Urinary bladder (tissue), 4 donors: ENCODE data around the gene NR4A3. TPM values are rescaled to one million over a fixed set of nuclear protein-coding genes. Genes with fewer than 3 reads are reported as not detected.
A peak's percentile ranks its signal among the peaks of the same experiment; 100 is the strongest.

Experiments
- DNase-seq: peaks from one replicate; pipeline ENCODE4 v3.0.0-alpha.2; 2015; ENCODE audit errors: extremely low spot score
- H3K27ac ChIP-seq: one replicate; pipeline ENCODE4 v1.5.1; 2013; ENCODE audit warnings: low read depth, mild to moderate bottlenecking, moderate library complexity
- H3K36me3 ChIP-seq: one replicate; pipeline ENCODE4 v1.6.1; 2013; ENCODE audit warnings: mild to moderate bottlenecking, moderate library complexity; ENCODE audit not compliant: insufficient read depth
- H3K4me1 ChIP-seq: one replicate; pipeline ENCODE4 v1.6.1; 2013; ENCODE audit warnings: mild to moderate bottlenecking, moderate library complexity; ENCODE audit not compliant: insufficient read depth
- H3K4me3 ChIP-seq: one replicate; pipeline ENCODE4 v1.5.1; 2013; ENCODE audit warnings: low read depth, low read length
- WGBS: extraction: QIAGEN DNeasy Blood & Tissue Kit; methylation state at CpG from one replicate; pipeline ENCODE4 v1.1.7; 2013; 5-methylcytosine and 5-hydroxymethylcytosine counted together
- polyA plus RNA-seq: library from polyadenylated mRNA; stranded (reverse); fragments of 200-250 nt; gene quantifications from one replicate; pipeline ENCODE4 v1.2.3, GENCODE V29; 2013
- total RNA-seq: library from RNA; depleted of rRNA; stranded (reverse); fragments of >200 nt; gene quantifications from one replicate; pipeline ENCODE4 v1.2.3, GENCODE V29; 2014
- donor health status: healthy with polysubstance abuse.
- donor health status: healthy.

NR4A3 gene
- total and polyA plus RNA-seq, 2 donors, result 4.7 to 4.8 TPM

DNA sequence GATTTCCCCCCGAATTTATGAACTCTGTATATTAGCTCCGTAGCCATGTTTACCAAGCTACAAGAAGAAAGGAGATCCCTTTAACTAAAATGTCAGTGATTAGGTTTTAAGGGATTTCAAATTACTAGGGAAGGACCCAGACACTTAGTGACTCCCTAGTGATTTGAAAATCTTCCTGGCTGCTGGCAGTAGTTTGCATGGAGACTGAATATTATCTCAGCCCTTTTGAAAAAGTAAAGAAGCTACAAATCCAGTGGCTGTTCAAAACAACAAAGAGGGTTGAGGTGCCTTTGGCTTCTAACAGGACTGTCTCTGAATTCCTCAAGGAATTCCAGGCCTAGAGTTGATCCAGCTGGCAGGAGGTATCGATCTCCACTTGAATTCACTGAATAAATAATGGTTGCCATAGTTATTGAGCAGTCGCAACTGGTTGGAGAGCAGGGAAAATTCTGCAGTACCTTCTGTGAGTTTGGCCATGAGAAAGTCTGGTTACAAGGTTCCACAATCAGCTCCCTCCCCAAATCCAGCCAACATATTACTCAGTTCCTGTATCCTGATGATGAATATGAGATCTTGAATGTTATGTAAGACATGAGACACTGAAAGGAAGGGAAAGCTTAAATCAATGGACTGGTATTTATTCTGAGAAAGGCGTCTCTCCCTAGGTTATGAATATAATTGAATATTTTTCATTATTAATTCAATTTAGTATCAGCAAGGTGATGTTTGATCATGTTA lies 37.7 kb downstream of the NR4A3 start:
- Histone ChIP-seq H3K36me3 (no peaks in the 10 kb centered on the region), H3K4me1 (no peaks in the 10 kb centered on the region), H3K27ac (no peak overlapping the region), H3K4me3 (no peak overlapping the region)
- WGBS, result 61% methylated on average over 5 of the region's 5 CpGs
- no peak for DNase-seq

DNA sequence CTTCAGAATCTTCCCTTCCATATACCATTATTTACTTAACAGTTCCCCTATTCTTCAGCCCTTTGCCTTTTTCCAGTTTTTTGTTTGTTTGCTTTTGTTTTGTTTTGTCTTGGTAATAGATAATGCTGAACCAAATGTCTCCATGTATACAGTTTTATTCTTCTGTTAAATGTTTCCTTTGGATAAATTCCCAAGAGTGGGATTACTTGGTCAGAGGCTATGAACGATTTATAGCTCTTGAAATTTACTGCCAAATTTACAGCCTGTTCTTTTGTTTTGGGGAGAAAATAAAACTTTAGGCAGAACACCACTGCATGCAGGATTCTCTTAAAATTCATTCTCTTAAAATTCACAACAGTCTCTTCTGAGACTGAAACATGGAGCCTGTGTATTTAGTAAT lies 38.6 kb downstream of the NR4A3 start:
- Histone ChIP-seq H3K27ac (no peak overlapping the region), H3K36me3 (no peaks in the 10 kb centered on the region), H3K4me1 (no peaks in the 10 kb centered on the region), H3K4me3 (no peak overlapping the region)
- DNase-seq, result peak; percentile 54
- WGBS, result 21% methylated on average over 1 of the region's 1 CpG

DNA sequence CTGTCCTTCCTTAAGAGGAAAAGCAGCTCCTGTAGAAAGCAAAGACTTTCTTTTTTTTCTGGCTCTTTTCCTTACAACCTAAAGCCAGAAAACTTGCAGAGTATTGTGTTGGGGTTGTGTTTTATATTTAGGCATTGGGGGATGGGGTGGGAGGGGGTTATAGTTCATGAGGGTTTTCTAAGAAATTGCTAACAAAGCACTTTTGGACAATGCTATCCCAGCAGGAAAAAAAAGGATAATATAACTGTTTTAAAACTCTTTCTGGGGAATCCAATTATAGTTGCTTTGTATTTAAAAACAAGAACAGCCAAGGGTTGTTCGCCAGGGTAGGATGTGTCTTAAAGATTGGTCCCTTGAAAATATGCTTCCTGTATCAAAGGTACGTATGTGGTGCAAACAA lies 42.3 kb downstream of the NR4A3 start:
- DNase-seq, result no peak
- H3K4me3 ChIP-seq, result no peak overlapping the region
- no peak overlapping the region for H3K27ac ChIP-seq
- no peaks in the 10 kb centered on the region for H3K36me3 ChIP-seq
- H3K4me1 ChIP-seq, result no peaks in the 10 kb centered on the region
- 89% methylated on average over 2 of the region's 2 CpGs for WGBS

DNA sequence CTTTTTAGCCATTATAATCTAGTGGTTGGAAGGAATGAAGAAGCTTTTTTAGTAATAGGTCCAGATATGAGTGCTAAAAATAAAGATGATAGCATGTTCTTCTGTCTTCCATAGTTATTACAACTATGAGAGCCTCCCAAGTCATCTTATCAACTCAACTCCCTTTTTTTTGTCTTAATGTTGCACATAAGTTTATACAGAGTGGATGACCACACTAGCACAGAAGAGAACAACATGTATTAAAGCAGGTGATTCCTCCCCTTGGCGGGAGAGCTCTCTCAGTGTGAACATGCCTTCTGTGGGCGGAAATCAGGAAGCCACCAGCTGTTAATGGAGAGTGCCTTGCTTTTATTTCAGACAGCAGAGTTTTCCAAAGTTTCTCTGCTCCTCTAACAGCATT lies 44.7 kb downstream of the NR4A3 start:
- Histone ChIP-seq H3K36me3 (no peaks in the 10 kb centered on the region), H3K4me3 (no peak overlapping the region), H3K27ac (no peak overlapping the region), H3K4me1 (no peaks in the 10 kb centered on the region)
- 77% methylated on average over 2 of the region's 2 CpGs for WGBS
- no peak for DNase-seq

DNA sequence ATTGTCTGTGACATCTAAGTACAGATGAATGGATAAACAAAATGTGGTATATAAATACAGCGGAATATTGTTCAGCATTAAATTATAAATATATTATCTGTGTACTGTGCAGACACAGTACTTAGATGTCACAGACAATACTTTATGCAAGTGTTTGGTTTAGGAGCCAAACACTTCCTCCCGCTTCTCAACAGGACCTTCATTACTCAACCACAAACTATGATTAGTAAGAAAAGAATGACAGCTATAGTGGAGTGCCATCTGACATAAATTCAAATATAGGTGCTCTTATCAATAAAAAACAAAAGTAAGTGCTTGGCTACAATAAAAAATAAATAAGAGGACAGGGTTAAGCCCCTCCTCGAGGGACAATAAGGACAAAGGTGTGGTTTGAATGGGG lies 45.9 kb downstream of the NR4A3 start:
- 81% methylated on average over 3 of the region's 3 CpGs for WGBS
- H3K4me1 ChIP-seq, result no peaks in the 10 kb centered on the region
- DNase-seq, result no peak
- no peak overlapping the region for H3K4me3 ChIP-seq
- H3K27ac ChIP-seq, result no peak overlapping the region
- H3K36me3 ChIP-seq, result no peaks in the 10 kb centered on the region

DNA sequence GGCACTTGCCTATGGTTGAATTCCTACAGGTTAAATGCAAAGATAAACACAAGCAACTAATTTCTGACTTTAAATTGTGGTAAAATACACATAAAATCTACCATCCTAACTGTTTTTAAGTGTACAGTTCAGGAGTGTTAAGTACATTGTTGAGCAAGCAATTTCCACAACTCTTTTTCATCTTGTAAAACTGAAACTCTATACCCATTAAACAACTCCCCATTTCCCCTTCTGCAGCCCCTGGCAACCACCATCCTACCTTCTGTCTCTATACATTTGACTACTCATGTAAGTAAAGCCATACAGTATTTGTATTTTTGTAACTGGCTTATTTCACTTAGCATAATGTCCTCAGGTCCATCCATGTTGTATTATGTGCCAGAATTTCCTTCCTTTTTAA lies 46.3 kb downstream of the NR4A3 start:
- Histone ChIP-seq H3K4me1 (no peaks in the 10 kb centered on the region), H3K4me3 (no peak overlapping the region), H3K36me3 (no peaks in the 10 kb centered on the region), H3K27ac (no peak overlapping the region)
- no peak for DNase-seq

DNA sequence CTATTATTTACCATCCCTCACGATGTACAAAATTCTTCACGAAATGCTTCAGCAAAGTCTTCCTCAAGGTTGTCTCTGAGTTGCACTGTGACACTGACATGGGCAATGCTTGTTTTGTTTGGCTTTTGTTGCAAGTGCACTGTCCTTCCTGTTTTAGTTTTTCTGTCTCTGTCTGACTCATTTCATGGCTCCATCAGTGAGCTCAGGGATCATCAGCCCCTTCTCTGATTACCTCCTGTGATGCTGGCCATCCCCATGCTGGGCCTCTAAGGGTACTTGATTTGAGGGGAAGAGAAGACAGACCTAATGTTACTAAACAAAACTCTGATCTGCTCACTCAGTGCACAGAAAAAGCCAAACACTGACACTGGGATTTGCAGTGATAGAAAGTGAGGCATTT lies 47.2 kb downstream of the NR4A3 start:
- H3K4me3 ChIP-seq, result no peak overlapping the region
- H3K4me1 ChIP-seq, result no peaks in the 10 kb centered on the region
- H3K27ac ChIP-seq, result no peak overlapping the region
- DNase-seq, result no peak
- no peaks in the 10 kb centered on the region for H3K36me3 ChIP-seq
- 91% methylated on average over 2 of the region's 2 CpGs for WGBS

DNA sequence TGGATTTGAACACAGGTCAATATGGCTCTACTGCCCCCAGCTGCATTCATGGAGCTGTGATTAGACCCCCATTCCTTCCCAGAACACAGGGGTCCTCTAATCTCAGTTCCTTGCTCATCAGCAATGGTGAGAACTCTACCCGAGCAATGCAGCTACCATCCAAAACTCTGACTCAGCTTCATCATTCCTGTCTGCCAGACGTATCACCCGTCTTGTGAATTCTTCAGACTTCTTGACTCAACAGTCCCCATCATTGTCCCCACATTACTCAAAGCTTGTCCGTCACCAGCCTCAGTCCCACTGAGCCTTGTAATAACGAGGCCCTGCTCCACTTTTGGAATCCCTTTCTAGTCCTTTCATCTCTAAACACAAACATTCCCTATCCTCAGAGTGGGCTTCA lies 48.4 kb downstream of the NR4A3 start:
- H3K27ac ChIP-seq, result no peak overlapping the region
- DNase-seq, result no peak
- no peaks in the 10 kb centered on the region for H3K4me1 ChIP-seq

DNA sequence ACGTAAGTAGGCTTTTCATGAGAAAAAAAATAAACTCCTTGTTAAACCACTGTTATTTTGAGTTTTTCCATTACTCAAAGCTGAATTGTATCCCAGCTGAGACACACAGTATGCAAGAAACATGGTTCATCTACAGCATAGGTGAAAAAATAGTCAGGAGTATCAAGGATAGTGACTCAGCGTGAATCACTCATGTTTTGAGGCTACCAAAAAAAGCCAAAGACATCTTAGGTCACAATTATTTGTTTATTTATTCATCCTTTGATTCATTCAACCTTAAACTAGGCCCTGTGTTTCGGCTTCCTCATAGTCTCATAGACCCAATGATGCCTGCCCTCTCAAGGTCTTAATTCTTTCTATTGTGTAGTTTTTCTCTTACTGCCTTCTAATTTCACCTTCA lies 51.8 kb downstream of the NR4A3 start:
- H3K4me3 ChIP-seq, result no peak overlapping the region
- 88% methylated on average over 3 of the region's 3 CpGs for WGBS

More for the DNA sequence above, 48.4 kb downstream of the NR4A3 start:
- WGBS, result 77% methylated on average over 5 of the region's 5 CpGs
- H3K36me3 ChIP-seq, result no peaks in the 10 kb centered on the region
- H3K4me3 ChIP-seq, result no peak overlapping the region

DNA sequence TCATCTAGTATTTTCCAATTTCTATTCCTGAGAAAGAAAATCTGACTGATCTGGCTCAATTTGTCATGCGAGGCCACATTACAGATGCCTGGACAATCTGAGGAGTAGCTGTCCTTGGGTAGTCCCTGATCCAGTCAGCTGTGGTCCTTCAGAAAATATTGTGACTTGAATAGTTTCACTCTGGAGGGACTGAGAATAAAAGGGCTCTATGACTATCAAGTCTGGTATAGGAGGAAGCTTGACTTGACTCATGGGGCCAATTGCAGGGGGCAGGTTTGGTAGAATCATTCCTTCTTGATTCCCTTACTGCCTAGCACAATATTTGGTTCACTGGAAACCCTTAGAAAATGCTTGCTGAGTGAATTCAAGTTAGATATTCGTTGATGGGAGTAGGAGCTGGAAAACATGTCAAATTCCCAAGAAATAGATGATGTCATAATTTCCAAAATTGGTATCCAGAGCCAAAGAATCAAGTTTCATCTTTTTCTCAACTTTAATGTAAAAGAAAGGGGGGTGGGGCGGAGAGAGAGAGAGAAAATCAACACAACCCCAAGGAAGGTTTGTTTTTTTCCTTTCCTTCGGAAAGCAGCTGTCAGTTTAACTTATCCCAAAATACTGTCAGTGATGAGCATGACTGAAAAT lies 52.4 kb downstream of the NR4A3 start:
- 89% methylated on average over 4 of the region's 4 CpGs for WGBS
- Histone ChIP-seq H3K4me3 (no peak overlapping the region), H3K36me3 (no peaks in the 10 kb centered on the region), H3K27ac (no peak overlapping the region), H3K4me1 (no peaks in the 10 kb centered on the region)
- no peak for DNase-seq

More for the DNA sequence above, 51.8 kb downstream of the NR4A3 start:
- no peak for DNase-seq
- Histone ChIP-seq H3K4me1 (no peaks in the 10 kb centered on the region), H3K36me3 (no peaks in the 10 kb centered on the region), H3K27ac (no peak overlapping the region)

DNA sequence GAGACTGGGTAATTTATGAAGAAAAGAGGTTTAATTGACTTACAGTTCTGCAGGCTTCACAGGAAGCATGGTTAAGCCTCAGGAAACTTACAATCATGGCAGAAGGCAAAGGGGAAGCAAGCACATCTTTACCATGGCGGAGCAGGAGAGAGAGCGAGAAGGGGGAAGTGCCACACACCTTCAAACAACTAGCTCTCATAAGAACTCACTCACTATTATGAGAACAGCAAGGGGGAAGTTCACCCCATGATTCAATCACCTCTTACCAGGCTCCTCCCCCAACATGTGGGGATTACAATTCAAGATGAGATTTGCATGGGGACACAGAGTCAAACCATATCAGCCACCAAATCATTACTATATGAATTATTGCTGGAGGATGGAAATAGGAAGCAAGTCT lies 54.5 kb downstream of the NR4A3 start:
- H3K27ac ChIP-seq, result no peak overlapping the region
- H3K4me1 ChIP-seq, result no peaks in the 10 kb centered on the region
- no peaks in the 10 kb centered on the region for H3K36me3 ChIP-seq
- DNase-seq, result no peak
- no peak overlapping the region for H3K4me3 ChIP-seq
- 89% methylated on average over 2 of the region's 2 CpGs for WGBS

DNA sequence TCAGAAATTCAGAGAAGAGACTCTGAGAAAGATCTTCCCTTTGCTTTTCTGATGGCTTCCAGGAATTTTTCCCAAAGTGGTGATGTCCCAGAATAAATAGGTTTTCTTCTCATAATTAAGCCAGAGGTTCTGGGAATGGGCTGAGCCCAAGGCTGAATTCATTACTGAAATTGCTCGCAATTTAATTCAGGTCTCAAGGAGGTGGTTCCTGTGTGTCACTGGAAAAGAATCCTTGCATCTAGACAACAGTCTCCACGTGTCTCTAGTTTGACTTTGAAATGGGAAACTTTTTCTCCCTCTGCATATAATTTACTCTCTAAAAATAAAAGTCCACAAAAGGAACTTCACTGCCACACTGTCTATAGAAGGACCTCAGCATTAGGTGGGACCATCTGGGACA lies 57.0 kb downstream of the NR4A3 start:
- H3K36me3 ChIP-seq, result no peaks in the 10 kb centered on the region
- no peak for DNase-seq
- no peak overlapping the region for H3K4me3 ChIP-seq
- no peaks in the 10 kb centered on the region for H3K4me1 ChIP-seq
- 69% methylated on average over 2 of the region's 2 CpGs for WGBS
- no peak overlapping the region for H3K27ac ChIP-seq

DNA sequence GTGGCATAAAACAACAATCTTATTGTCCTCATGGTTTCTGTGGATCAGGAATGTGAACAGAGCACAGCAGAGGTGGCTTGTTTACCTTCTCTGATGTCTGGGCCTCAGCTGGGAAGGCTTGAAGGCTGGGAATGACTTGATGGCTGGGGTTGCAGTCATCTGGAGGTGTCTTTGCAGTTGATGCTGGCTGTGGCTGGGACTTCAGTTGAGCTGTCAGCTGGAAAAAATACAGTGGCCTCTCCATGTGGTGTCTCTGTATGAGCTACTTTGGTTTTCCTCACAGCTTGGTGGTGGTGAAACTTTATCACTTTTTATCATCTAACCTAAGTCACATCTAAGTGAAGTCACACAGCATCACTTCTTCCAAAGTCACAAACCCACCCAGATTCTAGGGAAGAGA lies 60.1 kb downstream of the NR4A3 start:
- Histone ChIP-seq H3K4me3 (no peak overlapping the region), H3K27ac (no peak overlapping the region), H3K4me1 (no peaks in the 10 kb centered on the region), H3K36me3 (no peaks in the 10 kb centered on the region)
- no peak for DNase-seq

DNA sequence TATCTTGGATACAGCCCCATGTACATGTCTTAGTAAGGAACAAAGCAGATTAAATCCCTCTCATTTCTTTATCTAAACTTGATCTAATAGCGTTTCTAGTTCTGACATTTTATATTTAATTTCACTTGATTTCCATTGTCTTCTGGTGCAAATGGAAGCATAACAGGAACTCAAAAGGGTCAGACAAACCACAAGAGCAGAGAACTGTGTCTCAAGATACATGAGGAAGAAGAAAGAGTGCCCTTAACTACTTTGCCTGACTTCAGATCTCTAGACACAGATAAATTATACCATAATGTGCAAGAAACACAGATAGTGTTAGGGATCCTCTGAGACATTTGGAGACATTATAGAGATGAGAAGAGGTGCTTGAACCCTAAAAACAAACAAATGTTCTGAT lies 64.1 kb downstream of the NR4A3 start:
- H3K4me1 ChIP-seq, result no peaks in the 10 kb centered on the region
- no peak for DNase-seq
- no peak overlapping the region for H3K27ac ChIP-seq
- H3K4me3 ChIP-seq, result no peak overlapping the region
- H3K36me3 ChIP-seq, result peaks cover 2% of the 10 kb centered on the region
- WGBS, result 49% methylated on average over 1 of the region's 1 CpG
